ENCODE measurements around the gene NDUFA1.
"Not testable (repeated sequence)": the region's sequence is repeated elsewhere in the genome, so short reads cannot be mapped to it uniquely, and the experiment has no call there.

The NDUFA1 gene

GRCh38 chrX:119871599-119872395, at the start of gene NDUFA1, which contains the start of gene RNF113A:
NDUFA1 (plus strand) TSS chrX:119871832; CDS start chrX:119871912, 80 bp downstream.
RNF113A (minus strand) TSS chrX:119871733; CDS start chrX:119871613, 120 bp downstream.
- DNase-seq (ENCODE audit: low spot score): peak; percentile 84

GRCh38 chrX:119824221-119824620, 47.4 kb upstream of the NDUFA1 start:
- DNase-seq (ENCODE audit: low spot score): not testable (repeated sequence)

GRCh38 chrX:119826399-119826959, 45.2 kb upstream of the NDUFA1 start:
- no peak for DNase-seq (ENCODE audit: low spot score)

GRCh38 chrX:119828446-119828845, 43.2 kb upstream of the NDUFA1 start:
- no peak for DNase-seq (ENCODE audit: low spot score)

- no peak for DNase-seq (ENCODE audit: low spot score)
Observed at GRCh38 chrX:119833905-119834304, 37.7 kb upstream of the NDUFA1 start.

- peak; percentile 97 for DNase-seq (ENCODE audit: low spot score)
Observed at GRCh38 chrX:119852382-119853353, 19.0 kb upstream of the NDUFA1 start, which contains the start of gene UPF3B. UPF3B (minus strand) TSS chrX:119852963; CDS start chrX:119852928, 35 bp downstream.

- no peak for DNase-seq (ENCODE audit: low spot score)
Observed at GRCh38 chrX:119853444-119853843, 18.2 kb upstream of the NDUFA1 start.

- DNase-seq (ENCODE audit: low spot score): peak; percentile 4
Observed at GRCh38 chrX:119870626-119871131, 953 bp upstream of the NDUFA1 start.

- DNase-seq (ENCODE audit: low spot score): peak; percentile 8
Observed at GRCh38 chrX:119871245-119871598, 410 bp upstream of the NDUFA1 start.

- no peak for DNase-seq (ENCODE audit: low spot score)
Observed at GRCh38 chrX:119878740-119879139, 7.1 kb downstream of the NDUFA1 start.

GRCh38 chrX:119880076-119880475, 8.4 kb downstream of the NDUFA1 start:
- no peak for DNase-seq (ENCODE audit: low spot score)

GRCh38 chrX:119880552-119881437, 9.2 kb downstream of the NDUFA1 start:
- peak; percentile 51 for DNase-seq (ENCODE audit: low spot score)

GRCh38 chrX:119885554-119886428, 14.2 kb downstream of the NDUFA1 start:
- peak; percentile 5 for DNase-seq (ENCODE audit: low spot score)

GRCh38 chrX:119887721-119888425, 16.2 kb downstream of the NDUFA1 start:
- peak; percentile 43 for DNase-seq (ENCODE audit: low spot score)

- DNase-seq (ENCODE audit: low spot score): not testable (repeated sequence)
Observed at GRCh38 chrX:119890626-119891025, 19.0 kb downstream of the NDUFA1 start.

- DNase-seq (ENCODE audit: low spot score): not testable (repeated sequence)
Observed at GRCh38 chrX:119891961-119892692, 20.5 kb downstream of the NDUFA1 start.

GRCh38 chrX:119895843-119896326, 24.3 kb downstream of the NDUFA1 start, which contains the start of gene AKAP14:
AKAP14 (plus strand) TSS chrX:119895893; CDS start chrX:119903224, 7,331 bp downstream.
- no peak for DNase-seq (ENCODE audit: low spot score)

GRCh38 chrX:119899125-119899524, 27.5 kb downstream of the NDUFA1 start:
- no peak for DNase-seq (ENCODE audit: low spot score)
